GM21576 (cell line): ENCODE results near the gene GGT1.
"Not testable (repeated sequence)": the region's sequence is repeated elsewhere in the genome, so short reads cannot be mapped to it uniquely, and the experiment has no call there.

Source experiments
- ATAC-seq: cut with Tn5 transposase; IDR thresholded peaks from one replicate; pipeline ENCODE4 v1.9.1; 2021; ENCODE audit warnings: mild to moderate bottlenecking, moderate library complexity; ENCODE audit not compliant: unreplicated experiment

Gene GGT1

GRCh38 chr22:24583221-24584165 is 19.5 kb upstream of the GGT1 start:
- ATAC-seq: no peak

- ATAC-seq: no peak
These were observed 18.7 kb upstream of the GGT1 start for GRCh38 chr22:24584166-24584790.

- ATAC-seq: no peak
These were observed 18.1 kb upstream of the GGT1 start for GRCh38 chr22:24584871-24585411.

- no peak for ATAC-seq
These were observed 17.5 kb upstream of the GGT1 start for GRCh38 chr22:24585461-24585860.

GRCh38 chr22:24585927-24586546 is 17.0 kb upstream of the GGT1 start:
- ATAC-seq: no peak

- ATAC-seq: no peak
These were observed 15.7 kb upstream of the GGT1 start for GRCh38 chr22:24587251-24587650.

GRCh38 chr22:24587948-24588347 is 15.0 kb upstream of the GGT1 start:
- no peak for ATAC-seq

GRCh38 chr22:24588381-24588756 is 14.6 kb upstream of the GGT1 start:
- no peak for ATAC-seq

- ATAC-seq: no peak
These were observed 14.1 kb upstream of the GGT1 start for GRCh38 chr22:24588757-24589481.

GRCh38 chr22:24589518-24590030 is 13.4 kb upstream of the GGT1 start:
- ATAC-seq: no peak

GRCh38 chr22:24590596-24591173 is 12.3 kb upstream of the GGT1 start:
- ATAC-seq: no peak

GRCh38 chr22:24591286-24591830 is 11.6 kb upstream of the GGT1 start:
- ATAC-seq: no peak

GRCh38 chr22:24592058-24592850 is 10.7 kb upstream of the GGT1 start:
- ATAC-seq: no peak

GRCh38 chr22:24592851-24593558 is 10.0 kb upstream of the GGT1 start, which contains the start of gene LRRC75B:
Gene LRRC75B, minus strand, starts transcription at chr22:24593073. Its CDS starts 34 bp downstream, at chr22:24593039.
- peak; percentile 55 for ATAC-seq

GRCh38 chr22:24593559-24593835 is 9.5 kb upstream of the GGT1 start:
- ATAC-seq: not testable (repeated sequence)

- no peak for ATAC-seq
These were observed 9.0 kb upstream of the GGT1 start for GRCh38 chr22:24593836-24594568.

- ATAC-seq: no peak
These were observed 8.3 kb upstream of the GGT1 start for GRCh38 chr22:24594569-24595120.

- no peak for ATAC-seq
These were observed 7.8 kb upstream of the GGT1 start for GRCh38 chr22:24595228-24595627.
